HG03064 (cell line): ENCODE measurements around the gene CPTP.

Source experiments
- ATAC-seq: cut with Tn5 transposase; IDR thresholded peaks from one replicate; pipeline ENCODE4 v1.9.1; 2021; ENCODE audit warnings: low read depth; ENCODE audit not compliant: unreplicated experiment

The CPTP gene

GRCh38 chr1:1291548-1292441 lies 32.8 kb upstream of the CPTP start:
- ATAC-seq = no peak

GRCh38 chr1:1292442-1292779 lies 32.2 kb upstream of the CPTP start:
- ATAC-seq = no peak

DNA sequence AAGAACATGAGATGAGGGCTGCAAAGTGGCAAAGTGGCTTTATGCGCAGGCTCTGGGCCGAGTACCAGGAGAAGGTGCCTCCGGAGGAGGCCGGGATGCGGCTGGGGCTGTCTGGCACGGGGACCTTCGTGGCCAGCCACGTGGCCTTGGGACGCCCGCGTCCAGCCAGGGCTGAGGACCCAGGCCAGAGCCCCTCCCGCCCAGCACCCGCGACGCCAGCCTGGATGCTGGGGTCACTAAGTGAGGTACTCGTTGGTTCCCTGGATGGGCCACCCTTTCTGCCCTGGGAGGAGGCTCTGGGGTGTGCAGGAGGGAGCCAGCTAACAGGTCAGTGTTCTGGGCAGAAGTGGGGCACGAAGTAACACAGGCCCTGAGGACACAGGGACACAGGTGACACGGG lies 31.8 kb upstream of the CPTP start:
- ATAC-seq = no peak

- ATAC-seq = no peak
These were observed 31.0 kb upstream of the CPTP start for GRCh38 chr1:1293263-1294249.

- no peak for ATAC-seq
These were observed 30.2 kb upstream of the CPTP start for GRCh38 chr1:1294250-1294890.

GRCh38 chr1:1295154-1295923 lies 29.3 kb upstream of the CPTP start:
- no peak for ATAC-seq

DNA sequence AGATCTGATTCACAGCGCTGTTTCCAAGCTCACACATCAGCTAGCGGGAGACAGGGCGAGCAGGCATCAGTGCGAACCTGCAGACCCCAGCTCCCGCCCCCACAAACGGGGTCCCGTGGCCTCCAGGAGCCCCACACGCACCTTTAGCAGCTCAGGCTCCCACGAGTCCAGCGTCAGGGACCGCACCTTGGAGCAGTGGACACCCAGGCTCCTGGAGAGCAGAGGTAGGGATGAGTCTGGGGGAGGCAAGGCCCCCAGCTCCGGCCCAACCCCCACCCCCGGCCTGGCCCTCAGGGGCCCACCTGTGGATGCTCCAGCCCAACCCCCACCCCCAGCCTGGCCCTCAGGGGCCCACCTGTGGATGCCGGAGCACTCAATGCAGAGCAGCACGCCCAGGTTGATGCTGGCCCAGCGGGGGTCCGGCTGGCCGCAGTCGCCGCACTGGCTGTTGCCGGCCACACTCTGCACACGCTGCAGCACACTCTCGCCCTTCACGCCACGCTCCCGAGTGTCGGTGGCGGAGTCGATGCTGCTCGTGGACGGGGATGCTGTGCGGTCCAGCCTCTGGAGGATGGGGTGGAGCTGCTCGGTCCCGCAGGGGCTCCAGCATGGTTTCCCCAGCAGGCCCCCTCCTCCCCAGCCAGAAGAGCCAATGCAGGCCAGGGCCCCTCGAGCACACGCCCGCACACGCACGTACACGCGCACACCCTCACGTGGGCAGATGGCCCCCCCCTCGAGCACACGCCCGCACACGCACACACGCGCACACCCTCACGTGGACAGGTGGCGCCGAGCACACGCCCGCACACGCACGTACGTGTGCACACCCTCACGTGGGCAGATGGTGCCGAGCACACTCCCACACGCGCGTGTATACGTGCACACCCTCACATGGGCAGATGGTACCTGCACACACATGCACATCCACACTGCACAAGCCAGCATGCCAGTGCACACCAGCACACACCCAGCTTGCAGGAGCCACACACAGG lies 28.2 kb upstream of the CPTP start:
- ATAC-seq = no peak

- ATAC-seq = no peak
These were observed 26.7 kb upstream of the CPTP start for GRCh38 chr1:1297802-1298424.

DNA sequence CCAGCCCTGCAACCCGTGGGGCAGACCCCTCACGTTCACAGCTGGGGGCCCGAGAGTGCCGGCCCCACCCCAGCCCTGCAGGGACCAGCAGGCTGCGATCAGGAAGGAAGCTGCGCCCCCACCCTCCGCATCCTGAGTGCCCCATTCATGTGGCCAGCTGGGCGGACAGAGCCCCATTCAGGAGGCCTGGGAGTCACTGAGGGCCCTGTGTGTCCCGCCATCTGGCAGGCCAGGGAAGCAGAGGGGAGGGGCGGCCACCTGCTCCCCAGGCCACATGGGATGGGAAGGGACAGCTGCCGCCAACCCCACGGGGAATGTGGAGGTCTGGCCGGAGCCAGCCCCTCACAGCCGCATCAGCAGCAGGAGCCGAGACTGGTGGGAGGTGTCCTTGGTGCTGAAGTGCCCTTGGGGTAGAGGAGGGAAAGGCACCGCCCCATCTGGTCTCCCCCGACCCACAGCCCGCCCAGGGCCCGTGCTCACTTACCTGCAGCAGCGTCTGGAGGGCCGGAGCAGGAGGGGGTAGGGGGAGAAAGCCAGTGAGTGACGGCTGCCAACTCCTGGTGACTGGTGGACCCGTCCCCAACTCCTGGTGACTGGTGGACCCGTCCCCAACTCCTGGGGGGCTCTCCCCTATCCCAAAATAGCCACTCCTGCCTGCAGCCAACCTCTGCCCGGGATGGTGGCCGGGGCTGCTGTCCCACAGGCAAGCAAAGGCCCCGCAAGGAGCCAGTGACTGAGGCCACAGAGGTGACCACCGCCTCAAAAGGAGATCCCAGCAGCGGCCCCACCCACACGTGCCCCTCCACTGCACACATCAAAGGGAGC lies 25.5 kb upstream of the CPTP start:
- ATAC-seq = no peak

DNA sequence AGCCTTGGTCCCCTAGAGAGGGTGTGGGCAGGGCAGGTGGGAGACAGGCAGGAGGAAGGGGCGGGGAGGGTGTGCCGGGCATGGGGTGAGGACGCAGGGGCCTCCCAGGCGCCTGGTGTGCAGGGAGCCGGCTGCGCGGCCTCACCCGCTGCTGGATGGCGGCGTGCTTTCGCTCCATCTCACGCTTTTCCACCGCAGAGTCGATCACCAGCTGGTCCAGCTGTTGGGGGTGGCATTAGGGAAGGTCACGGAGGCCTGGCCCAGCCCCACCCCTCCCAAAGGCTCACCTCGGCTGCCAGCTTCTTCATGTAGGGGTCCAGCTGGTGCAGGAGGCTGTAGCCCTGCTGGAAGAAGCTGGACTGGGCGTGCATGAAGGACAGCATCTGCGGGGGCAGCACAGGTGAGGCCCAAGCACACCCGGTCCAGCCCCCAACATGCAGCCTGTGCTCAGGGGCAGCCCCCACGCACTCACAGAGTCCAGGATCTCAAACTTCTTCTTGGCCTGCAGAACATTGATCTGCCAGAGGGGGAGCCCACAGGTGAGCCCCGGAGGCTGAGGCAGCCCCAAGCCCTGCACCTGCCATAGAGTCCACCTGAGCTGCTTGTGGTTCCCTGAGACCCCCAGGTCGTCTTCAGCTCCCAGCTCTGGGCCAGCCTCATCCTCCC lies 24.8 kb upstream of the CPTP start:
- no peak for ATAC-seq

- no peak for ATAC-seq
These were observed 24.3 kb upstream of the CPTP start for GRCh38 chr1:1300352-1300739.

DNA sequence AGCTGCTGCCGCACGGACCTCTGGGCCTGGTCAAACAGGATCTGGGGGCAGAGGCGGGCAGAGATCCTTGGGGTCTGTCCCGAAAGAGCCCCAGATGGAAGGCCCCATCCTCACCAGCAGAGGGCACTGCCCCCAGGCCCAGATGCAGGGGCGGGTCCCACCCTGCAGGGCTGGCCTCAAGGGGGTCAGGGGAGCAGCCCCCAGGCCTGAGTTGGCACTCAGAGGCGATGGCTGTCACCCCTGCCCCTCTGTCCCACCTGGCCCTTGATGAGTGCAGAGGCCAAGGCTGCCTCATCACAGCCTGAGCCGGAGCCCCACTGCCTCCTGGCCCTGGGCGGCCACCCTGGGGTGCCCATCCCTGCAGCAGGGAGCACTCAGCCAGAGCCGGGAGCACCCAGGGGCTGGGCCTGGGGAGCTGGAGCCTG lies 22.6 kb upstream of the CPTP start:
- no peak for ATAC-seq

GRCh38 chr1:1302951-1303509 lies 21.6 kb upstream of the CPTP start:
- no peak for ATAC-seq

- no peak for ATAC-seq
These were observed 20.9 kb upstream of the CPTP start for GRCh38 chr1:1303736-1304135.

GRCh38 chr1:1304331-1305299 lies 20.0 kb upstream of the CPTP start:
- no peak for ATAC-seq
